HTERT RPE-1 (cell line): ENCODE results near the gene AGL.
"Not testable (repeated sequence)": the region's sequence is repeated elsewhere in the genome, so short reads cannot be mapped to it uniquely, and the experiment has no call there.

Experiments
- in situ Hi-C: fragments of 300-500 bp; cut with MboI; formaldehyde crosslinking; loops from 4 replicates; pipeline ENCODE4 v1.14.3; 2020; ENCODE audit warnings: low sequenced_read_pairs

Gene AGL

GRCh38 chr1:99850459-99851291, 514 bp downstream of the AGL start:
- in situ Hi-C loops = no loop called here

GRCh38 chr1:99851850-99852454, 1.8 kb downstream of the AGL start:
- in situ Hi-C loops = no loop called here

GRCh38 chr1:99852648-99853047, 2.5 kb downstream of the AGL start:
- in situ Hi-C loops = no loop called here

- in situ Hi-C loops = no loop called here
These were observed 5.8 kb downstream of the AGL start for GRCh38 chr1:99855914-99856450.

GRCh38 chr1:99857041-99857440, 6.9 kb downstream of the AGL start:
- in situ Hi-C loops = not testable (repeated sequence)

- in situ Hi-C loops = no loop called here
These were observed 8.1 kb downstream of the AGL start for GRCh38 chr1:99858286-99858685.

GRCh38 chr1:99858881-99859280, 8.7 kb downstream of the AGL start:
- in situ Hi-C loops = no loop called here

- in situ Hi-C loops = no loop called here
These were observed 10.5 kb downstream of the AGL start for GRCh38 chr1:99860703-99861102.

- in situ Hi-C loops = no loop called here
These were observed 17.5 kb downstream of the AGL start for GRCh38 chr1:99867682-99868081.

GRCh38 chr1:99869304-99869703, 19.1 kb downstream of the AGL start:
- in situ Hi-C loops = no loop called here

- in situ Hi-C loops = no loop called here
These were observed 19.6 kb downstream of the AGL start for GRCh38 chr1:99869723-99870122.

GRCh38 chr1:99872063-99872462, 21.9 kb downstream of the AGL start:
- in situ Hi-C loops = no loop called here

GRCh38 chr1:99877568-99877967, 27.4 kb downstream of the AGL start:
- in situ Hi-C loops = no loop called here

- in situ Hi-C loops = no loop called here
These were observed 36.0 kb downstream of the AGL start for GRCh38 chr1:99886179-99886578.

- in situ Hi-C loops = no loop called here
These were observed 36.7 kb downstream of the AGL start for GRCh38 chr1:99886841-99887240.

- in situ Hi-C loops = no loop called here
These were observed 37.7 kb downstream of the AGL start for GRCh38 chr1:99887890-99888289.

GRCh38 chr1:99891997-99892396, 41.8 kb downstream of the AGL start:
- in situ Hi-C loops = no loop called here

- in situ Hi-C loops = not testable (repeated sequence)
These were observed 53.1 kb downstream of the AGL start for GRCh38 chr1:99903278-99903677.

GRCh38 chr1:99906535-99906934, 56.4 kb downstream of the AGL start:
- in situ Hi-C loops = no loop called here

- in situ Hi-C loops = no loop called here
These were observed 67.1 kb downstream of the AGL start for GRCh38 chr1:99917214-99917613.

- in situ Hi-C loops = no loop called here
These were observed 69.1 kb downstream of the AGL start for GRCh38 chr1:99919220-99919619.

GRCh38 chr1:99934801-99935200, 84.6 kb downstream of the AGL start:
- in situ Hi-C loops = no loop called here
